Ishikawa (cell line): Measurements from ENCODE around the gene SGCD.

ENCODE experiments used
- CEBPB ChIP-seq: IDR thresholded peaks from 2 replicates; pipeline ENCODE4 v1.6.1; 2012
- CREB1 ChIP-seq: IDR thresholded peaks from 2 replicates; pipeline ENCODE4 v1.6.1; 2012; ENCODE audit warnings: low read depth
- EGR1 ChIP-seq: IDR thresholded peaks from 2 replicates; pipeline ENCODE4 v1.6.1; 2012
- EP300 ChIP-seq: IDR thresholded peaks from 2 replicates; pipeline ENCODE4 v1.6.1; 2012; ENCODE audit warnings: borderline replicate concordance
- FOXM1 ChIP-seq: IDR thresholded peaks from 2 replicates; pipeline ENCODE4 v1.6.1; 2012; ENCODE audit warnings: low read depth, borderline replicate concordance
- MAX ChIP-seq: IDR thresholded peaks from 2 replicates; pipeline ENCODE4 v1.6.1; 2012
- NFIC ChIP-seq: IDR thresholded peaks from 2 replicates; pipeline ENCODE4 v1.6.1; 2012
- RAD21 ChIP-seq: IDR thresholded peaks from 2 replicates; pipeline ENCODE4 v1.6.1; 2012; ENCODE audit warnings: low read depth
- REST ChIP-seq: IDR thresholded peaks from 2 replicates; pipeline ENCODE4 v1.6.1; 2012; ENCODE audit warnings: low read depth, mild to moderate bottlenecking
- TAF1 ChIP-seq: IDR thresholded peaks from 2 replicates; pipeline ENCODE4 v1.6.1; 2012; ENCODE audit warnings: low read depth, mild to moderate bottlenecking
- TCF12 ChIP-seq: IDR thresholded peaks from 2 replicates; pipeline ENCODE4 v1.6.1; 2012; ENCODE audit warnings: low read depth
- TEAD4 ChIP-seq: IDR thresholded peaks from 2 replicates; pipeline ENCODE4 v1.6.1; 2012
- YY1 ChIP-seq: IDR thresholded peaks from 2 replicates; pipeline ENCODE4 v1.6.1; 2012; ENCODE audit warnings: low read depth
- ZBTB7A ChIP-seq: IDR thresholded peaks from 2 replicates; pipeline ENCODE4 v1.6.1; 2012; ENCODE audit warnings: low read depth
- TF ChIP-seq, protein P1 (sequence below): IDR thresholded peaks from 2 replicates; pipeline ENCODE4 v1.6.1; 2012

SGCD gene

DNA sequence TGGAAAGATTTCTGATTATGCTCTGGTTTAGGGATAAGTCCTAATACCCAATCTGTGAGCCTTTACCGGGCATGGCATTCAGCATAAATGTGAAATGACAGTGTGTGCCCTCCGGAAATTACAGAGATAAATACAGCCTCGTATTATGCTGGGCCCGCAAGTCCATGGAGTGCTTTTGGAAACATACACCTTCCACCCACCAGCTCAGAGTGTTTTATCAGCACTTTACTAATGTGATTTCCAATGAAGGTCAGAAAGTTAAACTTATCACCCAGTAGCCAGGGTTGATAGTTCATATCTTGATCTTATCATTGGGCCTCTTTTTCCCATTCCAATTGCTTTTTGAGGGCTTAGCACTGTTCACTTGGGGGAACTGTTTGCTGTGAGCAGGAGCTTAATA lies 94.8 kb downstream of the SGCD start:
- TF ChIP-seq YY1 = no peak
- TF ChIP-seq CEBPB = no peak
- TF ChIP-seq EP300 = no peak
- TF ChIP-seq TCF12 = no peak
- TF ChIP-seq TAF1 = no peak
- TF ChIP-seq, protein P1, sequence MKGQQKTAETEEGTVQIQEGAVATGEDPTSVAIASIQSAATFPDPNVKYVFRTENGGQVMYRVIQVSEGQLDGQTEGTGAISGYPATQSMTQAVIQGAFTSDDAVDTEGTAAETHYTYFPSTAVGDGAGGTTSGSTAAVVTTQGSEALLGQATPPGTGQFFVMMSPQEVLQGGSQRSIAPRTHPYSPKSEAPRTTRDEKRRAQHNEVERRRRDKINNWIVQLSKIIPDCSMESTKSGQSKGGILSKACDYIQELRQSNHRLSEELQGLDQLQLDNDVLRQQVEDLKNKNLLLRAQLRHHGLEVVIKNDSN = no peak
- no peak for TF ChIP-seq EGR1

GRCh38 chr5:156423597-156423996 lies 96.6 kb downstream of the SGCD start:
- TF ChIP-seq CREB1 (no peak), NFIC (no peak), TAF1 (no peak), RAD21 (no peak)
- TF ChIP-seq, protein P1 = no peak

- TF ChIP-seq, protein P1 = no peak
- TF ChIP-seq TCF12 (no peak), CREB1 (no peak), RAD21 (no peak), TEAD4 (no peak), FOXM1 (no peak), EP300 (no peak), YY1 (no peak), EGR1 (no peak), CEBPB (no peak), ZBTB7A (no peak), NFIC (no peak)
Measured at GRCh38 chr5:156427315-156427714, 100.4 kb downstream of the SGCD start.

- TF ChIP-seq EGR1 (no peak), TEAD4 (no peak), TAF1 (no peak), CREB1 (no peak), ZBTB7A (no peak), CEBPB (no peak), TCF12 (no peak), EP300 (no peak), FOXM1 (no peak), RAD21 (no peak), YY1 (no peak), MAX (no peak)
- TF ChIP-seq, protein P1 = no peak
Measured at GRCh38 chr5:156431956-156432829, 105.2 kb downstream of the SGCD start.

DNA sequence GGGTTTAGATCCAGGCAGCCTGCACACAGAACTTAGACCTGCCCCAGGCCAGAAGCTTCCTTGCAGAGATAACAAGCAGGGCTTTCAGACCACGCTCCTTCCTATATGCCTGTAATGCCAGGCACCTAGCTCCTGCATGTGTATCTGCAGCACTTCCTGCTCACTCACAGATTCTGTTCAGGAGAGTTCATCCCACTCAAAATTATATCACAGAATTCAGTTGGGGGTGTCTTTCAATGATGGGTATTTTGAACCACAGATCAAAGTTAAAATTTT lies 105.8 kb downstream of the SGCD start:
- TF ChIP-seq CEBPB = no peak
- TF ChIP-seq TAF1 = no peak

DNA sequence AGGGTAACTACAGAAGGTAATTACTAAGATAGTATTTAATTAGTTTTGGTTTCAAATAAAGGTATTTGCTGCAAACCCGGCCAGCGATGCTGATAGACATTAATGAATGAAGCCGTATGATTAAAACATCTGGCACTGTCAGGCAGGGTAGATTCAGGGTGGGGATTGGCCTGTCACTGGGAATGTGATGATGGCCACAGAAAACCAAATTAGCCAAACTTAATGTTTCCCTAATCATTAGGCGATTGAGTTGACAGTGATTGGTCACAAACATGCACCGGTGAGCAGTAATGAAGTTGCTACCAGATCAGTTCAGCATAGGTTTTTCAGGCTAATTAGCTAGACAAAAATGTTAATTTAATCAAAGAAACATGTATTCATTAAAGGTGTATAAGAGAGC lies 107.5 kb downstream of the SGCD start:
- TF ChIP-seq FOXM1 (no peak), NFIC (no peak), ZBTB7A (no peak), EGR1 (no peak), MAX (no peak), YY1 (no peak), TAF1 (no peak), EP300 (no peak), CEBPB (no peak), CREB1 (no peak)
- TF ChIP-seq, protein P1 = no peak

DNA sequence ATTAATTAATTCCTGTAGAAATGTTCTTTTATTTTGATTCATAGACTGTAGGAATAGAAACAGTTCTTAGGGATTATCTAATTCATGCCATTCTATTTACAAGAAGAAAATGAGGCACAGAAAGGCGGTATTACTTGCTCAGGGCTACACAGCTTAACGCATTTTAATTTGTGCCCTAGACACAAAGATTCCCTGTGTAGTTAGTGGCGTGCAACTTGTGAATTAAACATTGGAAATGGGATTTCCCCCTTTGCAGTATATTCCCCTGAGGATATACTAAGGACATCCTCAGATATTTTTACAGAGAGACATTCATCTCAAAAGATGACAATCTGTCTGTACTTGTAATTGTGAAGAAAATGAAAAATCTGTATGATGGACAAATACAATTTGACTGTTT lies 108.1 kb downstream of the SGCD start:
- TF ChIP-seq EP300 (no peak), TCF12 (no peak), YY1 (no peak)

DNA sequence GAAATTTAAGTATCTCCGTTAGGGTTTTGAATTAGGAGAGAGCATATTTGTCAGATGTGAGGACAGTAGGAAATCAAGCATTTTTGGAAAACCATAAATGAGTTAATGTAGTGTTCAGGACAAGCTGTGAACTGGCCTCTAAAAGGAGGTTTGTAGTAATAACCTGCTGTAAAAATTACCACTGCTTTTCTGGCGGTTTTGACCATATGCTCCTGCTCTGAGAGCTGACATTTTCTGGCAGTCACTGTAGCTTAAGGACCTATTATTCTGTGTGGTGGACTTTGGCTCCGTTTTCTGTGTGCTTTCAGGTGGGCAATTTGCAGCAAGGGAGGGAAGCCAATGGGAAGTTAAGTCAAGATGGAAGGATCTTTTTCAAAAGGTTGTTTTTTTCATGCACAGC lies 111.1 kb downstream of the SGCD start:
- TF ChIP-seq TAF1 (no peak), ZBTB7A (no peak)
- TF ChIP-seq, protein P1 = no peak

DNA sequence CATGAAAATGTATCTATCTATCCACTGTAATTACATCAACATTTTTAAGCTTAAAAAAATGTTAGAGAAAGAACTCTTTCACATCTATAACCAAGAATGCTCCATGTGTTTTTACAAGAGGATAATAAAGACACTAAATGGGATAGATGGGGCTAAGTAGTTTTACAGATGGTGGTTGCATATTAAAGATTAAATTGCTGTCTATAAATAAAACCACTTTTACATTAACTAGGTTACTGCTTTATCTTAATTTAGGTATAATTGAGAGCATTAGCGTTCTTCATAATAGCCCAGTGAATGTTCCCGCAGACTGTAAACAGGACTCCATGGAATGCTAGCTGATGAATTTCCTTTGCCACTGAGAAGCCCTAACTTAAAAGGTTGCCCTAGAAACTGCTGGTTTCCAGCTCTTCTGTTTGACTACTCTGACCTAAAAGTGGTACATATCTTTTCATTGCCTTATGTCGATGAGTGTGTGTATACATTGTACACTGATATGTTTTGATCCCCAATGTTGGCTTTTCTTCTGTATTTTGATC lies 117.9 kb downstream of the SGCD start:
- TF ChIP-seq ZBTB7A (no peak), MAX (no peak), EGR1 (no peak), FOXM1 (no peak), CEBPB (no peak), CREB1 (no peak), EP300 (no peak), TEAD4 (no peak), YY1 (no peak), TCF12 (no peak), TAF1 (no peak), NFIC (no peak), REST (no peak), RAD21 (no peak)
- TF ChIP-seq, protein P1 = no peak
